GM06990 (cell line): Measurements from ENCODE around the gene SNRPD1.
"Not testable (repeated sequence)": the region's sequence is repeated elsewhere in the genome, so short reads cannot be mapped to it uniquely, and the experiment has no call there.

ENCODE experiments used
- DNase-seq: peaks from one replicate; pipeline ENCODE4 v3.0.0-alpha.2; 2011; ENCODE audit not compliant: insufficient read length; ENCODE audit errors: extremely low read depth
- H3K27me3 ChIP-seq: replicated peaks from 2 replicates; pipeline ENCODE4 v1.6.0; 2011; ENCODE audit warnings: low read length; ENCODE audit not compliant: control insufficient read depth, insufficient read depth
- H3K36me3 ChIP-seq: 2 replicates; pipeline ENCODE4 v1.5.1; 2011; ENCODE audit warnings: low read length; ENCODE audit not compliant: control insufficient read depth, insufficient read depth
- H3K4me3 ChIP-seq: replicated peaks from 2 replicates; pipeline ENCODE4 v1.5.1; 2011; ENCODE audit warnings: low read depth, mild to moderate bottlenecking, control low read depth, low read length
- TF ChIP-seq, protein P1 (sequence below): IDR thresholded peaks from 2 replicates; pipeline ENCODE4 v1.5.1; 2011; ENCODE audit warnings: low read length, control low read depth, mild to moderate bottlenecking, inconsistent platforms; ENCODE audit not compliant: insufficient read depth, poor library complexity, severe bottlenecking

SNRPD1 gene

DNA sequence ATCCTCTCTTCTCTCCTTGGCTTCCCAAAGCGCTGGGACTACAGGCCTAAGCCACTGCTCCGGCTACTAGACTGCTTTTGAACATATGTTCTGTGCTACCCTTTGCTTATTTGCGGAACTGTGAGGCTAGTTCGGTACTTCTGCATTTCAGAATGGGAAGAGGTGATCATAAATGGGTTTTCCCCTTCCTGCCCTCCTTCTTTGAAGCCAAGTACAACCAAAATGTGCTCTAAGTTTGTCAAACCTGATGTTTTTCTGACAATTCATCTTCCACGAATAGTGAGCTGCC lies 9.9 kb upstream of the SNRPD1 start:
- H3K4me3 ChIP-seq = no peak overlapping the region
- no peak for DNase-seq
- TF ChIP-seq, protein P1, sequence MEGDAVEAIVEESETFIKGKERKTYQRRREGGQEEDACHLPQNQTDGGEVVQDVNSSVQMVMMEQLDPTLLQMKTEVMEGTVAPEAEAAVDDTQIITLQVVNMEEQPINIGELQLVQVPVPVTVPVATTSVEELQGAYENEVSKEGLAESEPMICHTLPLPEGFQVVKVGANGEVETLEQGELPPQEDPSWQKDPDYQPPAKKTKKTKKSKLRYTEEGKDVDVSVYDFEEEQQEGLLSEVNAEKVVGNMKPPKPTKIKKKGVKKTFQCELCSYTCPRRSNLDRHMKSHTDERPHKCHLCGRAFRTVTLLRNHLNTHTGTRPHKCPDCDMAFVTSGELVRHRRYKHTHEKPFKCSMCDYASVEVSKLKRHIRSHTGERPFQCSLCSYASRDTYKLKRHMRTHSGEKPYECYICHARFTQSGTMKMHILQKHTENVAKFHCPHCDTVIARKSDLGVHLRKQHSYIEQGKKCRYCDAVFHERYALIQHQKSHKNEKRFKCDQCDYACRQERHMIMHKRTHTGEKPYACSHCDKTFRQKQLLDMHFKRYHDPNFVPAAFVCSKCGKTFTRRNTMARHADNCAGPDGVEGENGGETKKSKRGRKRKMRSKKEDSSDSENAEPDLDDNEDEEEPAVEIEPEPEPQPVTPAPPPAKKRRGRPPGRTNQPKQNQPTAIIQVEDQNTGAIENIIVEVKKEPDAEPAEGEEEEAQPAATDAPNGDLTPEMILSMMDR = no peak
- no peaks in the 10 kb centered on the region for H3K36me3 ChIP-seq
- no peaks in the 10 kb centered on the region for H3K27me3 ChIP-seq

DNA sequence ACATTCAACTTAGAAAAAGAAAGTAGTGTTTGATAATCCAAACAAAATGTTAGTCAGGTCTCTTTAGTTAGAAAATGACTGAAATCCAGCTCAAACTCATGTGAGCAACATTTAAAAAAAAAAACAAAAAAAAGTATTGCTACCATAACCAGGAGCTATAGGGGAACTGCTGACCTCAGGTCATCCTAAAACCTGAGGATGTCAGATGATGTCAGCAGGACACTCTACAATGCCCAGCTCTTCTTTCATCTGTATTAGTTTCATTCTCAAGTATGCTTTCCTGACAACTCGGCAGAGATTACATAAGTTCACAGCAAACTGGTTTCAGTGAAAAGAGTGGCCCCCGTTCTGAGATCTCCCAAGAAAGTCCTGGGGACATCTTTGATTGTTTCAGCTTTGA lies 7.4 kb upstream of the SNRPD1 start:
- TF ChIP-seq, protein P1 = no peak
- no peak for DNase-seq
- Histone ChIP-seq H3K36me3 (no peaks in the 10 kb centered on the region), H3K4me3 (peak overlapping the region; percentile 3; the same call in 1 of the 2 replicates), H3K27me3 (no peaks in the 10 kb centered on the region)

DNA sequence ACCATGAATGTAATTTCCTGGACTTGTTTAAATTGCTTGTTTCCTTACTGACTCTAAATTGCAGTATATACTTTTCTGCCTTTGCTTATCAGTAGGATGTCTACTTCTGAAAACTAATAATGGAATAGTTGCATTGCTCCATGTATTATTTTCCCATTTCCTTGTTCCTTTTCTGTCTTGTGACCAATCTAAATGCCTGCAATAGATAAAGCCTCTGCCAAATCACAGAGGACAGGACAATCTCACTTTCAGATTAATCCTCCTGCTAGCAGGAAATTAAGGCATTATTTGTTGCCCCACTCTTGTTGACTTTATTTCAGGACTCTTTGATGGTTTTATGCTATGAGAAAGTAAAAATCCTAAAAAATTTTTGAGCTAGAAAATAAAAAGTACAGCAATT lies 6.9 kb upstream of the SNRPD1 start:
- DNase-seq = no peak
- no peak overlapping the region for H3K4me3 ChIP-seq

DNA sequence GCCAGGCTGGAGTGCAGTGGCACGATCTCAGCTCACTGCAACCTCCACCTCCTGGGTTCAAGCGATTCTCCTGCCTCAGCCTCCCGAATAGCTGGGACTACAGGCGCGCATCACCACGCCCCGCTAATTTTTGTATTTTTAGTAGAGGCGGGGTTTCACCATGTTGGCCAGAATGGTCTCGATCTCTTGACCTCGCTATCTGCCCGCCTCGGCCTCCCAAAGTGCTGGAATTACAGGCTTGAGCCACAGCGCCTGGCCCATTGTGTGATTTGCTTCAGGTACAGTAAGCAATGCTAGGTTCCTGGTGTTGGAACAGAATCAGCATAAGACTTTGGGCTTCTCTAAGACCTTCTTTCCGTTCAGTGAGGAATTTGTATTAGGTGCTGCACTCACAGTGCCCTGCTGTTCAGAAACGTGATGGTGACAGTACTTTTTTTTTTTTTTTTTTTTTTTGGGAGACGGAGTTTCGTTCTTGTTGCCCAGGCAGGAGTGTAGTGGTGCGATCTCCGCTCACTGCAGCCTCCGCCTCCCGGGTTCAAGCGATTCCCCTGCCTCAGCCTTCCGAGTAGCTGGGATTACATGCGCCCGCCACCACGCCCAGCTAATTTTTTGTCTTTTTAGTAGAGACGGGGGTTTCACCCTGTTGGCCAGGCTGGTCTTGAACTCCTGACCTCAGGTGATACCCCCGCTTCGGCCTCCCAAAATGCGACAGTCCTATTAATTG lies 551 bp upstream of the SNRPD1 start:
- H3K36me3 ChIP-seq, H3K27me3 ChIP-seq, DNase-seq: not testable (repeated sequence)
- H3K4me3 ChIP-seq = peak overlapping the region; percentile 96

More for the DNA sequence above, 6.9 kb upstream of the SNRPD1 start:
- TF ChIP-seq, protein P1 = no peak
- H3K27me3 ChIP-seq = no peaks in the 10 kb centered on the region
- H3K36me3 ChIP-seq = no peaks in the 10 kb centered on the region

DNA sequence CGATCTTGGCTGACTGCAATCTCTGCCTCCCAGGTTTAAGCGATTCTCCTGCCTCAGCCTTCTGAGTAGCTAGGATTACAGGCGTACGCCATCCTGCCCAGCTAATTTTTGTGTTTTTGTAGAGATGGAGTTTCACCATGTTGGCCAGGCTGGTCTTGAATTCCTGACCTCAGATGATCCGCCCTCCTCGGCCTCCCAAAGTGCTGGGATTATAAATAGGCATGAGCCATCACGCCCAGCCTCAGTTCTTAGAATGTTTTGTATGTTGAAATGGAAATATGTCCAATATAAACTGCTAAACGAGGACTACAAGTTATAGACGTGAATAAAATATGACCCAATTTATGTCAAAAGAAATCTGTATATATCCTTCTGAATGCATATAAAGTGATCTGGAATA lies 9.5 kb downstream of the SNRPD1 start:
- DNase-seq, H3K36me3 ChIP-seq, H3K4me3 ChIP-seq, H3K27me3 ChIP-seq: not testable (repeated sequence)

- DNase-seq = no peak
- Histone ChIP-seq H3K4me3 (no peak overlapping the region; the same call in 1 of the 2 replicates), H3K27me3 (no peaks in the 10 kb centered on the region), H3K36me3 (peaks cover 2% of the 10 kb centered on the region)
- TF ChIP-seq, protein P1 = no peak
These were observed 17.1 kb downstream of the SNRPD1 start for GRCh38 chr18:21629089-21629832.
